HCT116 (cell line): ENCODE results near the gene ZSWIM3.

Experiments used
- CTCF ChIP-seq, 3 experiments: fragments of 200-600 bp in 1 of 3; sonication (generic) in 1 of 3; IDR thresholded peaks in 2 of 3; conservative IDR thresholded peaks in 1 of 3; 2 replicates each; pipeline ENCODE4 v1.5.1; 2012 to 2017; ENCODE audit warnings: low read depth in 2 of 3, low read length in 2 of 3, antibody characterized with exemption in 1 of 3, borderline replicate concordance in 1 of 3, control low read depth in 1 of 3, mild to moderate bottlenecking in 1 of 3, mixed read lengths in 1 of 3, mixed run types in 1 of 3, moderate library complexity in 1 of 3; ENCODE audit not compliant: insufficient read depth in 1 of 3
- JUND ChIP-seq: IDR thresholded peaks from 2 replicates; pipeline ENCODE4 v1.6.1; 2012
- MAX ChIP-seq: IDR thresholded peaks from 2 replicates; pipeline ENCODE4 v1.6.1; 2012
- POLR2A ChIP-seq: IDR thresholded peaks from 2 replicates; pipeline ENCODE4 v1.7.0; 2011; ENCODE audit warnings: borderline replicate concordance; ENCODE audit not compliant: insufficient read depth, insufficient read length; ENCODE audit errors: extremely low read depth
- POLR2AphosphoS5 ChIP-seq: IDR thresholded peaks from 2 replicates; pipeline ENCODE4 v1.6.1; 2011; ENCODE audit warnings: mild to moderate bottlenecking, low read depth, low read length, moderate library complexity
- SIN3A ChIP-seq: IDR thresholded peaks from 2 replicates; pipeline ENCODE4 v1.6.1; 2012; ENCODE audit warnings: low read depth
- YY1 ChIP-seq: IDR thresholded peaks from 2 replicates; pipeline ENCODE4 v1.6.1; 2011; ENCODE audit warnings: low read length, low read depth, moderate library complexity, mild to moderate bottlenecking; ENCODE audit not compliant: insufficient replicate concordance; ENCODE audit errors: extremely low read depth

- no peak for TF ChIP-seq CTCF (IDR thresholded peaks at IDR 0.05 in 2 of 3, conservative IDR thresholded peaks at IDR 0.05 in 1 of 3; ENCODE audit: borderline replicate concordance in 1 of 3, insufficient read depth in 1 of 3, low read depth in 2 of 3, low read length in 2 of 3)
- TF ChIP-seq YY1, result no peak
- TF ChIP-seq JUND, result no peak
- TF ChIP-seq SIN3A, result no peak
- TF ChIP-seq POLR2A, result no peak
- TF ChIP-seq MAX, result no peak
- TF ChIP-seq POLR2AphosphoS5, result no peak
Observed at GRCh38 chr20:45888681-45889080, 31.3 kb downstream of the ZSWIM3 start.
